ENCODE measurements around the gene XXYLT1.

DNA sequence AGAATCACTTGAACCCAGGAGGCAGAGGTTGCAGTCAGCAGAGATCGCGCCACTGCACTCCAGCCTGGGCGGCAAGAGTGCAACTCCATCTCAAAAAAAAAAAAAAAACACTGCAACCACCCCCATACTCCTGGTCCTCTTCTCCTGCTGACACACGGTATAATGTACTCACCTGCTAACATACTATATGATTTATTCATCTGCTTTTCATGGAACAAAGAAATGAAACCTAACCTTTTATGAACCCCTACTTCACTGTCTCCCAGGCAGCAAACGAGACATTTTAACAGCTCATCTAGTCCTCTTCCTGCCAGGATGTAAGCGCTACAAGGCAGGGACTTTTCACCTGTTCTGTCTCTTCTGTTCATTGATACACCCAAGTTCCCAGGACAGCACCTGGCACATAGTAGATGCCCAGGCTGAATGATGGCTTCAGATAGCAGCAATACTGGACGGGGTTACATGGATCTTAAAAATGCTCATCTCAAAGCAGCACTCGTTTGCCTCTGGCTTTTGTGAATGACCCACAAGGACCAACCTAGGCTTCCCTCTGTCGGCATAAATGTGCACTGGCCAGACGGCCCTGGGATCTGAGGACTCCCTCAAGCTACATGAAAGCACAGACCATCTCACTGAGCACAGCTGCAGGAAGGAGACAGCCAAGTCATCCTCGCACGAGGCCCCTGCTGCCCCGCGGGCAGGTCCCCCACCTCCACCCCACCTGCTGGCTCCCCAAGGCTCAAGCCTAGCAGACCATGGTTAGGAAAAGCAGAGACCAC is 20.3 kb downstream of the XXYLT1 start:
- TF ChIP-seq, protein P1, sequence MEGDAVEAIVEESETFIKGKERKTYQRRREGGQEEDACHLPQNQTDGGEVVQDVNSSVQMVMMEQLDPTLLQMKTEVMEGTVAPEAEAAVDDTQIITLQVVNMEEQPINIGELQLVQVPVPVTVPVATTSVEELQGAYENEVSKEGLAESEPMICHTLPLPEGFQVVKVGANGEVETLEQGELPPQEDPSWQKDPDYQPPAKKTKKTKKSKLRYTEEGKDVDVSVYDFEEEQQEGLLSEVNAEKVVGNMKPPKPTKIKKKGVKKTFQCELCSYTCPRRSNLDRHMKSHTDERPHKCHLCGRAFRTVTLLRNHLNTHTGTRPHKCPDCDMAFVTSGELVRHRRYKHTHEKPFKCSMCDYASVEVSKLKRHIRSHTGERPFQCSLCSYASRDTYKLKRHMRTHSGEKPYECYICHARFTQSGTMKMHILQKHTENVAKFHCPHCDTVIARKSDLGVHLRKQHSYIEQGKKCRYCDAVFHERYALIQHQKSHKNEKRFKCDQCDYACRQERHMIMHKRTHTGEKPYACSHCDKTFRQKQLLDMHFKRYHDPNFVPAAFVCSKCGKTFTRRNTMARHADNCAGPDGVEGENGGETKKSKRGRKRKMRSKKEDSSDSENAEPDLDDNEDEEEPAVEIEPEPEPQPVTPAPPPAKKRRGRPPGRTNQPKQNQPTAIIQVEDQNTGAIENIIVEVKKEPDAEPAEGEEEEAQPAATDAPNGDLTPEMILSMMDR (IDR thresholded peaks at IDR 0.05), result peak in 2 of 6 experiments; percentile 6 to 13
- TF ChIP-seq POLR2A (IDR thresholded peaks at IDR 0.05), result no peak
